HG02970 (cell line): ENCODE data around the gene SHQ1.
A peak's percentile ranks its signal among the peaks of the same experiment; 100 is the strongest.
"Not testable (repeated sequence)": the region's sequence is repeated elsewhere in the genome, so short reads cannot be mapped to it uniquely, and the experiment has no call there.

Source experiments
- ATAC-seq: cut with Tn5 transposase; IDR thresholded peaks from one replicate; pipeline ENCODE4 v1.9.1; 2021; ENCODE audit warnings: mild to moderate bottlenecking, moderate library complexity, moderate number of reproducible peaks; ENCODE audit not compliant: unreplicated experiment, low FRiP score

The SHQ1 gene

GRCh38 chr3:72756900-72757299 is 91.3 kb downstream of the SHQ1 start:
- peak; percentile 96 for ATAC-seq

GRCh38 chr3:72754582-72754981 is 93.7 kb downstream of the SHQ1 start:
- ATAC-seq: no peak

- ATAC-seq: no peak
Observed at GRCh38 chr3:72753495-72753894, 94.8 kb downstream of the SHQ1 start.

- ATAC-seq: no peak
Observed at GRCh38 chr3:72750405-72750965, 97.8 kb downstream of the SHQ1 start.

DNA sequence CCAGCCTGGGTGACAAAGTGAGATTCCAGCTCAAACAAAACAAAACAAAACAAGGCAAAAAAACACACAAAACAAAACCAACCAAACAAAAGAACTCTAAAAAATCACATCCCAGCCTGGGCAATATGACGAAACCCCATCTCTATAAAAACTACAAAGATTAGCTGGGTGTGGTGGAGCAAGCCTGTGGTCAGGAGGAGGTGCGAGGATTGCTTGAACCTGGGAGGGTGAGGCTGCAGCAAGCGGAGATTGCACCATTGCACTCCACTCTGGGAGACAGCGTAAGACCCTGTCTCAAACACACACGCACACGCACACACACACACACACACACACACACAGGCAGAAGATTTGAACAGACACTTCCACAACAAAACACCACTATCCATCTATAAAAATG is 99.6 kb downstream of the SHQ1 start:
- ATAC-seq: no peak

- ATAC-seq: no peak
Observed at GRCh38 chr3:72746430-72747411, 101.5 kb downstream of the SHQ1 start.

GRCh38 chr3:72745146-72745999 is 102.9 kb downstream of the SHQ1 start:
- ATAC-seq: no peak

DNA sequence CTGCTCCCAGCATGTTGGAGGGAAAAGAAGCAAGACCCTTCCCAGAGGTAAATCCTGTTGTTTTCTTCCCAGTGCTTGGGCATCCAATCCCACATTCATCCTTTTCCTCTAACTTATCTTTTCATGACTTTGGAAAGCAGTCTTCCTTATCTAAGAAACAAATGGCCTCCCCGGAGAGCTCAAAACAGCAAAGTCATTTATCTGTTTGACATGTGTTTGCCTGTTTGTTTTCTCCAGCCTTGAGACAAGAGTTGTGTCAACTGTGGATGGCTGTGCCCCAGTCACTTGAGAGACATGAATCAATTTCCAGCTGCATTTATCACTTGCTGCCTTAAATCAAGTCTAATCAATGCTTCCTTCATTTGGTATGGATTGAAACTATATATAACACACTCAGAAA is 103.9 kb downstream of the SHQ1 start:
- no peak for ATAC-seq

- no peak for ATAC-seq
Observed at GRCh38 chr3:72739531-72740466, 108.4 kb downstream of the SHQ1 start.

DNA sequence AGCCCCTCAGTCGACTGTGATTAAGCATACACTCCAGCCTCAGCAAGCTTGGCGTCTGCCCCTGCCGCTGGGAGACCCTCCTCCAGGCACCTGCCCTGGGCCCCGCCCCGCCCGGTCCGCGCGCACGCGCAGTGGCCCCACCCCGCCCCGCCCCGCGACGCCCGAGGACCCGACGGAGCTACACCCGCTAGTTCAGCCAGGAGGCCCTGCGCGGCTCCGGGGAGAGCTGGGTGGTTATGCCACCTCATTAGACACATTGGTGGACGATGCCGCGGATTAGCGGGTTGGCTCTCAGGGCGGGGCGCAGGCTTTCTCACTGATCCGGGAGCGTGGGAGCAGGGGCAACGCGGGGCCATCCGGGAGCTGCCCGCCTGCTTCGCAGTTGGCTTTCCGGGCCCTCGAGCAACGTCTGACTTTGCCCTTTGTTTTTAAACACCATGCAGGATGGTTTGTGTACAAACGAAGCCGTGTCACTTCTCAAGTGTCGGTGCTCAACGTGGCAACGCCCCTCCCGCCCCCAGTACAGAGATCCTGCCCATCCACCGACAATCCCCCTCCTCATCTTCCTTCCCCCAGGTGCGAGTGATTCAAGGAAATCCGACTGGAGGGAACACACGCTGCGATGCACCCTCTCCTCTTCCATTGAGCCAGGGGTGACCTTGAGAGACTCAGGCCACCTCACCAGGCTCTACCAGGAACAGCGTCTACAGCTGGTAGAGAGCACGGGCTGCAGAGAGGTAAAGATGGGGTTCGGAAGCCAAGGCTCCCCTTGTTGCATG is 109.3 kb downstream of the SHQ1 start:
- ATAC-seq: no peak

- ATAC-seq: not testable (repeated sequence)
Observed at GRCh38 chr3:72735072-72735471, 113.2 kb downstream of the SHQ1 start.

DNA sequence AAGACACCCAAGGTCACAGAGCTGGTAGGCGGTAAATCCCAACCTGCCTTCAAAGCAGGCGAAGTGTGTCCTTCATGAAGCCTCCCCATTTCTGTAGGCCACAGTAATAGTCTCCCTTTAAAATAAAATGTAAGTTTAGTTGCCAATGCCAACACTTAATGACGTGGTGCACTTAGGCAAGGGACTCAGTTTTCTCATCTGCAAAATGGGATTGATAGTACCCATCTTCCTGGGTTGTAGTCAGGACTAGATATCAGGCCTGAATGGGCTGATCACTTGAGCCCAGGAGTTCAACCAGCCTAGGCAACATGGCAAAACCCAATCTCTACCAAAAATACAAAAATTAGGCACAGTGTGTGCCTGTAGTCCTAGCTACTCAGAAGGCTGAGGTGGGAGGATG is 114.6 kb downstream of the SHQ1 start:
- no peak for ATAC-seq

DNA sequence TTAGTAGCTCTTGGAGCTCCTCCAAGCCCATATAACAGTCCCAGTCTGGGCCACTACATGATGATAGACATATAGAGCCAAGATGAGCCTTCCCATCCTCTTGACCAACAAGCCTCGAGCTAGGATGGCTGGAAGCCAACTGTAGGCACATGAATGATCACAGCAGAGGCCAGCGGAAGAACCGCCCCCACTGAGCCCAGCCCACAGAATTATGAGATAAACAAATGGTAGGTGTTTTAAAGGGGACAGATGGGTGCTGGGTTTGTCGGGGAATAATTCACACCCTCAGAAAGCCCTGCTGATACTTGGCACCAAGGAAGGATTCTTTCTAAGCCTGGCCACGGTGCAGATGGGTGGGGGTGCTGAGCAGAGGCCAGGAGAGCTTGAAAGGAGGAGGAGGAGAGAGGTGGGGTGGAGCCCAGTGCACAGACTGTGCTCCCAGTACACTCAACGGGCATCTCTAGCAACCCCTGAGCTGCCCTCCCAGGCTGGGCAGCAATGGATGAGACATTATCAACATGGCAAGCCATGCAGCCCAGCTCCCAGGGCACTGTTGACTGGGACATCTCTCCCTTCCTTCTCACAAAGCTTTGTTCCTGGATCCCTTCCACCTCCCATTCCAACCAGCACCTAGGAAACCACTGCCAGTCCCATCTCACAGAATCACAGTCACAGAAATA is 115.4 kb downstream of the SHQ1 start:
- not testable (repeated sequence) for ATAC-seq

DNA sequence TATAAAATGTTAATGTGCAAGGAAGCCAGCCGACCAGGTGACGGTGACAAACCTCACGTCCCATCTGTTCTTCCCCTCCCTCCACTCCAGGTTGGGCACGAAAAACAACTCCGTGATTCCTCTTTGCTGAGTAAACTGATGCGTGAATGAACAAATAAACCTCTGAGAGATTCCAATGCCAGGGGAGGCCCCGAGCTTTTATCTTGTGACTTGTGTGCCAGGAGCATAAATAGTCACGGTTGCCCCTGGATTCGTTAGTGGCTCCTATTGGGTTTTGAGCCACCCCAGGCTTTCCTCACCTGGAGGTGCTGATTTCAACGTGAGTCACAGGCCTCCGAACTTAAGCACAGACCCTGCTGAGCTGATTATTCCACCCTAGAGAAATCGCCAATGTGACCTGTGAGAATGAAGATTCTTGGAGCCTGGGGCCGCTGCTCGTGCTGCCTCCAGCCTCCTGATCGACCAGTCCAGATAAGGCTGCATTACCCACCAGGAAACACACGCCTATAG is 119.2 kb downstream of the SHQ1 start:
- no peak for ATAC-seq

GRCh38 chr3:72728329-72728889 is 119.8 kb downstream of the SHQ1 start:
- ATAC-seq: no peak

- no peak for ATAC-seq
Observed at GRCh38 chr3:72727726-72728125, 120.5 kb downstream of the SHQ1 start.

- ATAC-seq: no peak
Observed at GRCh38 chr3:72727172-72727571, 121.1 kb downstream of the SHQ1 start.

DNA sequence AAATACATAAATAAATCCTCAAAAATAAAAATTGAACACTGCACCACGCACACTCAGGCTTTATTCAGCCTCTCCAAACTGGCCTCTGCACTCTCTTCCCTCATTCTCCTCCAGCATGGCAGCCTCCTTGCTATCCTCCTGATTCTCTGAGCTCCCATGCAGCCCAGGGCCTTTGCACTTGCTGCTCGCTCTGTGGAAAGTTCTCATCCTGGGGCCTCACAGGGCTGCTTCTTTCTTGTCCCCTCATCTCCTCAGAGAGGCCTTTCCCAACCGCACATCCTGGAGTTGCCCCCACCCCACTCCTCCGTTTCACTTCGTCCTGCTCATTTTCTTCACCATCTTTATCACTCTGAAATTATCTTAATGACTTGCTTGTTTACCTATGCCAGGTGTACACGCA is 123.0 kb downstream of the SHQ1 start:
- no peak for ATAC-seq
